ENCODE data around the gene SIPA1L3. TPM values are rescaled to one million over a fixed set of nuclear protein-coding genes. Genes with fewer than 3 reads are reported as not detected.

SIPA1L3 gene
- total RNA-seq, 2 experiments from 2014 or later, result 8.9 to 9.8 TPM

- peak; percentile 42 for ATAC-seq
- Mint-ChIP-seq H3K4me3 (no peak overlapping the region), H3K27ac (no peak overlapping the region), H3K4me1 (ENCODE audit: low read depth) (peaks cover 2% of the 10 kb centered on the region), H3K9me3 (no peaks in the 10 kb centered on the region), H3K36me3 (ENCODE audit: low read depth) (no peaks in the 10 kb centered on the region), H3K27me3 (no peaks in the 10 kb centered on the region)
- no peak for TF ChIP-seq CTCF (IDR thresholded peaks at IDR 0.05)
- ChIA-PET POLR2A (no interaction called here), CTCF (no interaction called here)
- no peak for DNase-seq
- intact Hi-C loops (cut with micrococcal nuclease), result loop anchor here (10.0 kb wide), 1 partner anchor 135 kb away; the partner anchor contains the start of genes SIPA1L3 and WDR87
These were observed 133.0 kb downstream of the SIPA1L3 start for GRCh38 chr19:38039966-38040365.

DNA sequence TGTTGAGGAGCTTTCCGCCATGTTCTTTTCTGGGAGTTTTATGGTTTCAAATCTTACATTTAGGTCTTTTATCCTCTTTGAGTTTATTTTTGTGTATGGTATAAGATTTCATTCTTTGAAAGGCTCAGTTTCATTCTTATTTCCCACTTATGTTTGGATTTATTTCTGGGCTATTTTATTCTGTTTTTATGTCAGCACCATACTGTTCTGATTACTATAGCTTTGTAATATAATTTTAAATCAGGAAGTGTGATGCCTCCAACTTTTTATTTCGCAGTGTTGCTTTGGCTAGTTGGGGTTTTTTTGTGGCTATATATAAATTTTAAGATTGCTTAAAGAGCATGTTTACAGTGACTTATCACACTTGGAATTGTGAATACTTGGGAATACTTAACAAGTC is 135.1 kb downstream of the SIPA1L3 start:
- no peaks in the 10 kb centered on the region for H3K9me3 Mint-ChIP-seq
- H3K36me3 Mint-ChIP-seq (ENCODE audit: low read depth), result no peaks in the 10 kb centered on the region
- H3K27ac Mint-ChIP-seq, result no peak overlapping the region
- ATAC-seq (no peak), DNase-seq (no peak)
- intact Hi-C loops (cut with micrococcal nuclease), result loop anchor here (10.0 kb wide), 1 partner anchor 137 kb away; the partner anchor contains the start of genes SIPA1L3 and WDR87
- ChIA-PET POLR2A (no interaction called here), CTCF (interaction anchor here (1.2 to 2.1 kb wide), 3 partner anchors 9 to 139 kb away, joined by 3 to 12 read pairs (median 5); no protein-coding TSS in a partner anchor)
- H3K4me3 Mint-ChIP-seq, result no peak overlapping the region
- no peaks in the 10 kb centered on the region for H3K27me3 Mint-ChIP-seq
- peaks cover 22% of the 10 kb centered on the region for H3K4me1 Mint-ChIP-seq (ENCODE audit: low read depth)
- TF ChIP-seq CTCF (IDR thresholded peaks at IDR 0.05), result no peak

GRCh38 chr19:38043649-38044144 is 136.7 kb downstream of the SIPA1L3 start:
- no peak for DNase-seq
- Mint-ChIP-seq H3K27ac (no peak overlapping the region), H3K4me1 (ENCODE audit: low read depth) (peaks cover 37% of the 10 kb centered on the region), H3K4me3 (no peak overlapping the region), H3K36me3 (ENCODE audit: low read depth) (no peaks in the 10 kb centered on the region), H3K27me3 (no peaks in the 10 kb centered on the region), H3K9me3 (no peaks in the 10 kb centered on the region)
- ChIA-PET POLR2A (no interaction called here), CTCF (no interaction called here)
- intact Hi-C loops (cut with micrococcal nuclease), result loop anchor here (10.0 kb wide), 1 partner anchor 139 kb away; the partner anchor contains the start of genes SIPA1L3 and WDR87
- no peak for TF ChIP-seq CTCF (IDR thresholded peaks at IDR 0.05)
- ATAC-seq, result no peak

GRCh38 chr19:38044267-38045111 is 137.5 kb downstream of the SIPA1L3 start:
- POLR2A ChIA-PET, result no interaction called here
- H3K36me3 Mint-ChIP-seq (ENCODE audit: low read depth), result no peaks in the 10 kb centered on the region
- H3K27ac Mint-ChIP-seq, result peak overlapping the region; percentile 97
- DNase-seq (peak; percentile 32), ATAC-seq (no peak)
- no peak for TF ChIP-seq CTCF (IDR thresholded peaks at IDR 0.05)
- peaks cover 45% of the 10 kb centered on the region for H3K4me1 Mint-ChIP-seq (ENCODE audit: low read depth)
- no peaks in the 10 kb centered on the region for H3K27me3 Mint-ChIP-seq
- intact Hi-C loops (cut with micrococcal nuclease), result loop anchor here (10.0 kb wide), 1 partner anchor 140 kb away; the partner anchor contains the start of genes SIPA1L3 and WDR87
- CTCF ChIA-PET, result interaction anchor here (0.9 kb wide), 1 partner anchor 148 kb away, joined by 3 read pairs; no protein-coding TSS in a partner anchor
- no peaks in the 10 kb centered on the region for H3K9me3 Mint-ChIP-seq
- H3K4me3 Mint-ChIP-seq, result no peak overlapping the region

Data from activated CD8-positive, alpha-beta T cell treated with anti-CD3 and anti-CD28 coated beads for 36 hours (primary cell).